ENCODE measurements around the gene MAGEA1.
"Not testable (repeated sequence)": the region's sequence is repeated elsewhere in the genome, so short reads cannot be mapped to it uniquely, and the experiment has no call there.

Gene MAGEA1

GRCh38 chrX:153179131-153179530, at the start of gene MAGEA1:
MAGEA1 (plus strand) TSS chrX:153179284; CDS start chrX:153182390, 3,106 bp downstream.
- DNase-seq: no peak

- DNase-seq: not testable (repeated sequence)
These were observed 46.2 kb upstream of the MAGEA1 start for GRCh38 chrX:153132924-153133323.

GRCh38 chrX:153139074-153139473, 40.0 kb upstream of the MAGEA1 start:
- not testable (repeated sequence) for DNase-seq

GRCh38 chrX:153146288-153146687, 32.8 kb upstream of the MAGEA1 start:
- not testable (repeated sequence) for DNase-seq

GRCh38 chrX:153153516-153153915, 25.6 kb upstream of the MAGEA1 start:
- DNase-seq: no peak

GRCh38 chrX:153157450-153157849, 21.6 kb upstream of the MAGEA1 start:
- no peak for DNase-seq

- no peak for DNase-seq
These were observed 20.8 kb upstream of the MAGEA1 start for GRCh38 chrX:153158319-153158718.

- DNase-seq: no peak
These were observed 17.1 kb upstream of the MAGEA1 start for GRCh38 chrX:153161952-153162351.

- DNase-seq: no peak
These were observed 14.4 kb upstream of the MAGEA1 start for GRCh38 chrX:153164733-153165132.

- DNase-seq: not testable (repeated sequence)
These were observed 10.7 kb upstream of the MAGEA1 start for GRCh38 chrX:153168423-153168822.

- DNase-seq: no peak
These were observed 2.7 kb downstream of the MAGEA1 start for GRCh38 chrX:153181822-153182221.

- DNase-seq: no peak
These were observed 5.7 kb downstream of the MAGEA1 start for GRCh38 chrX:153184787-153185186.

GRCh38 chrX:153190381-153190780, 11.3 kb downstream of the MAGEA1 start:
- DNase-seq: no peak

- DNase-seq: no peak
These were observed 21.4 kb downstream of the MAGEA1 start for GRCh38 chrX:153200462-153200861.

- DNase-seq: no peak
These were observed 27.5 kb downstream of the MAGEA1 start for GRCh38 chrX:153206425-153207046.

GRCh38 chrX:153209347-153209746, 30.3 kb downstream of the MAGEA1 start:
- DNase-seq: no peak

GRCh38 chrX:153214934-153215333, 35.9 kb downstream of the MAGEA1 start:
- DNase-seq: no peak

- no peak for DNase-seq
These were observed 37.8 kb downstream of the MAGEA1 start for GRCh38 chrX:153216926-153217325.

- no peak for DNase-seq
These were observed 46.5 kb downstream of the MAGEA1 start for GRCh38 chrX:153225438-153226098.

GRCh38 chrX:153226344-153227185, 47.5 kb downstream of the MAGEA1 start:
- DNase-seq: no peak

All from NCI-H510A treated with DMSO at 0.1 percent for 48 hours (cell line).